ENCODE data around the gene ETNK2.

GRCh38 chr1:204188959-204189639 lies 37.3 kb upstream of the ETNK2 start:
- no peak for TF ChIP-seq EZH2 (IDR thresholded peaks at IDR 0.05; ENCODE audit: insufficient read depth, poor library complexity, severe bottlenecking)
- no peak for TF ChIP-seq EZH2phosphoT487 (IDR thresholded peaks at IDR 0.05; ENCODE audit: insufficient read depth, low read depth)
